GM12878 (cell line): ENCODE results near the gene AKAP11. TPM values are rescaled to one million over a fixed set of nuclear protein-coding genes. Genes with fewer than 3 reads are reported as not detected.

ENCODE experiments used
- CBFB ChIP-seq: IDR thresholded peaks from 2 replicates; pipeline ENCODE4 v1.6.1; 2016; ENCODE audit warnings: antibody characterized with exemption, low read depth
- CBX3 ChIP-seq: fragments of 200-600 bp; sonication (generic); IDR thresholded peaks from 2 replicates; pipeline ENCODE4 v1.6.1; 2016; ENCODE audit warnings: low read depth, borderline replicate concordance
- CEBPZ ChIP-seq: fragments of 150-350 bp; IDR thresholded peaks from 2 replicates; pipeline ENCODE4 v1.6.1; 2016; ENCODE audit warnings: low read depth, low read length
- CREM ChIP-seq: IDR thresholded peaks from 2 replicates; pipeline ENCODE4 v1.6.1; 2014; ENCODE audit warnings: antibody characterized with exemption, low read depth
- E2F8 ChIP-seq: fragments of 450-650 bp; IDR thresholded peaks from 2 replicates; pipeline ENCODE4 v1.6.1; 2018; ENCODE audit warnings: mild to moderate bottlenecking, low read depth, moderate library complexity; ENCODE audit not compliant: partially characterized antibody
- ETV6 ChIP-seq, 2 experiments: fragments of 450-650 bp in 1 of 2; IDR thresholded peaks in 1 of 2; conservative IDR thresholded peaks in 1 of 2; 2 replicates each; pipeline ENCODE4 v1.6.1; 2014; ENCODE audit warnings: antibody characterized with exemption in 1 of 2, borderline replicate concordance in 1 of 2, low read depth in 1 of 2, mild to moderate bottlenecking in 1 of 2, moderate library complexity in 1 of 2
- GATAD2B ChIP-seq: fragments of 450-650 bp; conservative IDR thresholded peaks from 2 replicates; pipeline ENCODE4 v1.6.1; 2017; ENCODE audit warnings: low read depth, mild to moderate bottlenecking, moderate library complexity
- IRF4 ChIP-seq: IDR thresholded peaks from 2 replicates; pipeline ENCODE4 v1.6.1; 2011; ENCODE audit warnings: low read depth, low read length
- PBX3 ChIP-seq: IDR thresholded peaks from 2 replicates; pipeline ENCODE4 v1.6.1; 2011; ENCODE audit warnings: mild to moderate bottlenecking, low read depth, low read length, moderate library complexity; ENCODE audit not compliant: insufficient replicate concordance
- SIN3A ChIP-seq: IDR thresholded peaks from 2 replicates; pipeline ENCODE4 v1.6.1; 2012; ENCODE audit warnings: low read depth, low read length, improper control_type of control experiment
- SRF ChIP-seq, 2 experiments: IDR thresholded peaks; 2 replicates each; pipeline ENCODE4 v1.6.1; 2011; ENCODE audit warnings: low read depth in 2 of 2, low read length in 2 of 2, mild to moderate bottlenecking in 1 of 2, moderate library complexity in 1 of 2
- TARDBP ChIP-seq: IDR thresholded peaks from 2 replicates; pipeline ENCODE4 v1.6.1; 2016; ENCODE audit warnings: borderline replicate concordance
- ZBTB4 ChIP-seq: fragments of 450-650 bp; formaldehyde crosslinking; IDR thresholded peaks from 2 replicates; pipeline ENCODE4 v1.4.0; 2022; ENCODE audit warnings: mild to moderate bottlenecking, moderate library complexity
- ZNF592 ChIP-seq: fragments of 450-650 bp; IDR thresholded peaks from 2 replicates; pipeline ENCODE4 v1.6.1; 2017; ENCODE audit warnings: mild to moderate bottlenecking, moderate library complexity
- ZZZ3 ChIP-seq: IDR thresholded peaks from 2 replicates; pipeline ENCODE4 v1.6.1; 2011; ENCODE audit warnings: low read depth; ENCODE audit not compliant: control insufficient read depth, insufficient read length
- polyA plus RNA-seq, 11 experiments: library from polyadenylated mRNA; depleted of rRNA in 4 of 11; unstranded in 6 of 11; stranded (reverse) in 5 of 11; fragments of >200 nt; fragmentation: Nextera tagmentation in 4 of 11; fragmentation: Illumina TruSeq in 1 of 11; extraction: Ambion mirVana in 4 of 11; extraction: Trizol in 1 of 11; gene quantifications; 1 replicate in 1 of 11; 2 replicates in 10 of 11; pipeline versions ENCODE4 v1.2.1 to v1.2.3, GENCODE V29; 2011 to 2016; ENCODE audit warnings: inconsistent platforms in 2 of 11, missing spikeins in 2 of 11, low read depth in 1 of 11
- total RNA-seq, 4 experiments: library from RNA; depleted of rRNA in 3 of 4; stranded (reverse); fragments of >200 nt in 3 of 4; fragmentation: Illumina TruSeq in 1 of 4; extraction: Trizol in 1 of 4; gene quantifications; 2 replicates each; pipeline versions ENCODE4 v1.2.1 to v1.2.3, GENCODE V29; 2013 to 2021

Gene AKAP11
- total and polyA plus RNA-seq, 10 of the 15 experiments (the other 5 are each of a cell fraction or from before 2014, with no cell fraction given) = 4.8 to 36.8 (median 17.9) TPM

- TF ChIP-seq IRF4 (peak; percentile 39; the same call in 1 of the 2 replicates), GATAD2B (no peak), PBX3 (no peak), SIN3A (peak; percentile 44; the same call in 1 of the 2 replicates), E2F8 (no peak), TARDBP (no peak), CBFB (0 out of 2 replicates have a peak, but pooled peaks have one; percentile 15), SRF (IDR thresholded peaks at IDR 0.05; ENCODE audit: low read depth in 2 of 2, low read length in 2 of 2) (no peak), CBX3 (no peak), ZNF592 (no peak), ZZZ3 (no peak), CREM (0 out of 2 replicates have a peak, but pooled peaks have one; percentile 16), ZBTB4 (CRISPR knock-in tag) (no peak), CEBPZ (no peak), ETV6 (conservative IDR thresholded peaks at IDR 0.05 in 1 of 2, IDR thresholded peaks at IDR 0.05 in 1 of 2; ENCODE audit: borderline replicate concordance in 1 of 2, low read depth in 1 of 2) (no peak)
Observed at GRCh38 chr13:42275098-42275471, 3.1 kb downstream of the AKAP11 start (continued).
